GM21447 (cell line): ENCODE data around the gene GOT2.
"Not testable (repeated sequence)": the region's sequence is repeated elsewhere in the genome, so short reads cannot be mapped to it uniquely, and the experiment has no call there.

Experiments used
- ATAC-seq: cut with Tn5 transposase; IDR thresholded peaks from one replicate; pipeline ENCODE4 v1.9.1; 2021; ENCODE audit not compliant: unreplicated experiment

Gene GOT2

GRCh38 chr16:58733671-58734458 is at the start of gene GOT2:
GOT2 (minus strand) TSS chr16:58734316; CDS start chr16:58734228, 88 bp downstream.
- ATAC-seq: peak; percentile 87

DNA sequence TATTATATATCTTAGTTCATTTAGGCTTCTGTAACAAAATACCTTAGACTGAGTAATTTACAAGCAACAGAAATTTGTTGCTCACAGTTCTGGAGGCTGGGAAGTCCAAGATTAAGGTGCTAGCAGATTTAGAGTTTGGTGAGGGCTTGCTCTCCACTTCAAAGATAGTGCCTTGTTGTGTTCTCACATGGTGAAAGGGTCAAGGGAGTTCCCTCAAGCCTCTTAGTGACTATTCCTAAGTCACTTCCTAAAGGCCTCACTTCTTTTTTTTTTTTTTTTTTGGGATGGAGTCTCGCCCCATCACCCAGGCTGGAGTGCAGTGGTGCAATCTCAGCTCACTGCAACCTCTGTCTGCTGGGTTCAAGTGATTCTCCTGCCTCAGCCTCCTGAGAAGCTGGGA is 45.2 kb upstream of the GOT2 start:
- ATAC-seq: not testable (repeated sequence)

- ATAC-seq: no peak
Measured at GRCh38 chr16:58773870-58774269, 39.8 kb upstream of the GOT2 start.

DNA sequence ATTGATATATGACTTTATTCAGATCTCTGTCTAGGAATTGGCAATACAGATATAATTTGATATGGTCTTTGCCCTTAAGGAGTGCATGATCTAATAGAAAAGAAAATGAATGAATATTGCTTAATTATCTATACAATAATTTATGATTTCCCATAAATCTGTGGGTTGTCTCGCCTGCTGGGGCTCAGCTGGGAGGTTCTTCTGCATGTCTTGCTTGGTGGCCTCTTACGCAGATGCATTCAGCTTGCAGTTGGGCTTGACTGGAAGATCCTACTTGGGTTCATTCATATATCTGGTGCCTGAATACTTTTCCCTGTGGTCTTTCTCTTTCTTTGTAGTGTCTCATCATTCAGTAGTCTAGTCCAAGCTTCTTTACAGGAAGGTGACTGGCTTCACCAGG is 34.0 kb upstream of the GOT2 start:
- no peak for ATAC-seq

DNA sequence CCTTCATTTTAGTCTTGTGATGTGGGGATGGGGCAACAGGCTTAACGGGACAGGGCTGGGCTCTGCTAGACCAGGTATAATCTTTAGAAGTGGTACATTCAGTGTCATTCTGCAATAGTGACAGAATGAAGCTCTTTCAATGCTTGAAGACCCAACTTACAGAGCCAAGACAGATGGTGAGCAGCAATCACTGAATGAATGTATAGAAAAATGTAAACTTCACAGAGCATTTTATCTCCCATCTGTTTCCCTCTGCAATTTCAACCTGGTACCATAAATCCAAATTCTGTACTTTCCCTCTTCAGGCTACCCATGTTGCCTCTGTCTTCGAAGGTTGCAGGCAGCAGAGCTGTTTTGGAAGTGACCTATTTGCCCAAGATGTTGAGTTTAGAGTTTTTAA is 33.5 kb upstream of the GOT2 start:
- ATAC-seq: no peak

DNA sequence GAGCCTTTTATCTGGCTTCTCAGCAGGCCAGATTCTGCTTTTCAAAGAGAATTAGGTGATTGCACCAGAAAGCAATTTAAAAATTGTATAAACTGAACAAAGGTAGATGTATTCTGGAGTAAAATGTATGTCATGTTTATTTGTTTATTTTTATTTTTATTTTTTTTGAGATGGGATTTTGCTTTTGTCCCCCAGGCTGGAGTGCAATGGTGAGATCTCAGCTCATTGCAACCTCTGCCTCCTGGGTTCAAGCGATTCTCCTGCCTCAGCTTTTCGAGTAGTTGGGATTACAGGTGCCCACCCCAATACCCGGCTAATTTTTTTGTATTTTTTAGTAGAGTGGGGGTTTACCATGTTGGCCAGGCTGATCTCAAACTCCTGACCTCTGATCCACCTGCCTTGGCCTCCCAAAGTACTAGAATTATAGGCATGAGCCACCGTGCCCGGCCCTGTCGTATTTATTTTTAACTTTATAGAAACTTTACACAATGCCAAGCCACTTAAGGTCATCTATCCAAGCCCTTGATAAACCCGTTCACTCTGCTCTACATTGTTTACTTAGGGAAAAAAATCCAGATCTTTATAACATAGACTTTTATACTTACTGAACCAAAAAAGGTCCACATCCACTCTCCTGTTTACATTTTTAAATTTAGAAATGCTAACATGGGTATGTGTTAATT is 22.7 kb upstream of the GOT2 start:
- no peak for ATAC-seq

DNA sequence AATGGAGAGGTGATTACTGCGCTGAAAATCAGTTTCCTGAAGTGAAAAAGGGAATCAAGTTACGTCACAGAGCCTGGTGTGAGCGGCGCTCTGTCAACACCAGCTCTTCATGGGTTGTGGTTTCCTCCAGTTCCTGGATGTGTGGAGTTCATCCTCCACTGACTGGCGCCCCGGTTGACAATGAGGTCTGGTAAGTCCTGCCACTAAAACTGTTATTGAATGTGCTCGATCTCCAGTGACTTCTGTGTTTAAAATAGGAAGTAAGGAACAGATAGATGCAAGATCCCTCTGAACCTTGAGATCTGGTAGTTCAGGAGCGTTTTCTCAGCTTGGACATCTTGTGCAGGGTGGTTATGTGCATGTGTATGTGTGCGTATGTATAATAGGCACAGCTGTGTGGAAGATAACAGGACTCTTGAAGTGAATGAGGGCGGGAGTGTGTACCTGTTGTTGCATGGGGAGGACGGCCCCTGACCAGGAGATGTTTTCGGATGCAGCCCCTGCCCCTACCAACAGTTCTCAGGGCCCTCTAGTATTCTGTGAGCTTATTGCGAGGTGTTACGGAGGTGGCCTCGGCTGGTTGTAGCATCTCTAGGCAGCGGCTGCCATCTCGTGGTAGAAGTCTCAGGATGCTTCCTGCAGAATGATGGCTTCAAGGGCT is 22.0 kb upstream of the GOT2 start:
- ATAC-seq: peak; percentile 95

DNA sequence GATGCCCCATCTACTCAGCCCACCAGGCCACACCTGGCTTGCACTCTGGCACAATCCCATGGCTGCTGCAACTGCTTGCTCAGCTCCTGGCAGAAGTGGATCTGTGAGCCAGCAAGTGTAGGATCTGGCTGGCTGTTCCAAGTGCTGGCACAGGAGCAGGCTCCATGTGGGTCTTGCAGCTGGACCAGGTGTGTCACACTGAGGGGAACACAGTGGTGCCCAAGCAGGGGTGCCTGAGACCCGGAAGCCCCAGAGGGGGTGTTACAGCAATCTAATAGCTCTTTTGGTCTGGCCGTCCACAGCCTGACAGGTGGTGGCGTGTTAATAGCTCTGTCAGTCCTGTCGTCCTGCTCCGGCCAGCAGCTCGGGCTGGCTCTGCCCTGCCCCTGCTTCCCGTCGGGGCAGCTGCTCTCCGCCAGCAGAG is 19.6 kb upstream of the GOT2 start:
- no peak for ATAC-seq

GRCh38 chr16:58744497-58744896 is 10.4 kb upstream of the GOT2 start:
- ATAC-seq: no peak

DNA sequence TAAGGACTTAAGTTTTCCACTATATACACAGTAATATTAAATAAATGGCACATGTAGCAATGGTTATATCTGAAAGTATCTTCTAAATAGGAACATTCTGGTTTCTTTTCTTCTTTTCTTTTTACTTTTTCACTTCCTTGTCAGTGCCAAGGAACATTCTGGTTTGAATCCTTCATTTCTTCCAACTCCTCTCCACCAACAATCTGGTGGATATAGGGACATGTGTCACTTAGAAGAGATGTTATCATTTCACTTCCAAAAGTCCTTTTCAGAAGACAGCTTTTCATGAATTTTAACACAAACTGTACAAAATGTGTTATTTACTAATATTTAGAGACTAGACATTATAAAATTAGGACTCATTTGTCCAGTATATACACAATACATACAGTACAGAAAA is 7.9 kb upstream of the GOT2 start:
- ATAC-seq: no peak

- no peak for ATAC-seq
Measured at GRCh38 chr16:58741166-58741565, 7.0 kb upstream of the GOT2 start.

DNA sequence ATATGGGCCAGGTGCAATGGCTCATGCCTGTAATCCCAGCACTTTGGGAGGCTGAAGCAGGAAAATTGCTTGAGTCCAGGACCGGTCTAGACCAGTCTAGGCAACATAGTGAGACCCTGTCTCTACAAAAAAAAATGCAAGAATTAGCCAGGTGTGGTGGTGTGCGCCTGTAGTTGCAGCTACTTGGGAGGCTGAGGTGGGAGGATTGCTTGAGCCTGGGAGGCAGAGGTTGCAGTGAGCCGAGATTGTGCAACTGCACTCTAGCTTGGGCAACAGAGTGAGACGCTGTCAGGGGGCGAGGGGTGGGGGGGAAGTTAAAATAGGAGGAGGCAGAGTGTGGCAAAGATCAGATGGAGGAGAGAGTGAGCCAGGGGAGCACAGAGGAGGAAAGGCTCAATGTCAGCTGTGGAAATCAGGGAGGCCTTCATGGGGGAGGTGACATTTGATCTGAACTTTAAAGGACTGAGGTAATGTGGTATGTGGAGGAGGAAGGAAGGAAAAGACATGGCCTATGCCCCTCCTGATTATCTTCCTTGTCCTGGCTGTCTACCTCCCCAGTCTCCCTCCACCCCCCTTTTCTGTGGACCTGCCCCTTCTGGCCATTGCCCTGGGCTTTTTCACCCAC is 4.7 kb upstream of the GOT2 start:
- ATAC-seq: no peak

DNA sequence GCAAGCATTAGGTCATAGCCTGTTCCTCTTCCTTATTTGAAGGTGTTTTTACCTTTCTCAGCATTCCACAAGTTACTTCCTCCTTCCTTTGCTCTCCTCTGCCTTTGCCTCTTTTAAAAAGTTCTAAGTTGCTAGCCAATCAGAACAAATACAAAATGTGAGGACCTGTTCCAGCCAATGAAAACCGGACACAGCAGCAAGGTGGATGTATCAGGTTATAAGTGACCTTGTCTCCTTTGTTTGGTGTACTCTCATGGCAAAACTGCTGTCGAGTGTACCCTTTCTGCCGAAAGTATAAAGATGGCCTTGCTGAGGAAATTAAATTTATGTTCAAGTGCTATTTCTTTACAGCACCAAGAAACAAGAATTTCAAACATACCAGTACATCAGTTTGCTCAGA is 2.2 kb upstream of the GOT2 start:
- ATAC-seq: not testable (repeated sequence)

DNA sequence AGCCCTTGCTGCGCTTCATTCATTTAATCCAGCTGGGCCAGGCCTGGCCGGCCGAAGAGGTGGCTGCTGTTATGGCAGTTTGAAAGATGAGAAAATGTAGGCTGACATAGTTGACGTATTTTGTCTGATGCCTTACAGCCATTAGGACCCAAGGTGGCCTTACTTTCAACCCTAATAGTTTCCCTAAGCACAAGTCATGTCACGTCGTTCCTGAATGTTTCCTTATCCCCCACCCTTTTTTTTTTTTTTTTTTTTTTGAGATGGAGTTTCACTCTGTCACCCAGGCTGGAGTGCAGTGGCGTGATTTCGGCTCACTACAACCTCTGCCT is 307 bp upstream of the GOT2 start:
- ATAC-seq: no peak

DNA sequence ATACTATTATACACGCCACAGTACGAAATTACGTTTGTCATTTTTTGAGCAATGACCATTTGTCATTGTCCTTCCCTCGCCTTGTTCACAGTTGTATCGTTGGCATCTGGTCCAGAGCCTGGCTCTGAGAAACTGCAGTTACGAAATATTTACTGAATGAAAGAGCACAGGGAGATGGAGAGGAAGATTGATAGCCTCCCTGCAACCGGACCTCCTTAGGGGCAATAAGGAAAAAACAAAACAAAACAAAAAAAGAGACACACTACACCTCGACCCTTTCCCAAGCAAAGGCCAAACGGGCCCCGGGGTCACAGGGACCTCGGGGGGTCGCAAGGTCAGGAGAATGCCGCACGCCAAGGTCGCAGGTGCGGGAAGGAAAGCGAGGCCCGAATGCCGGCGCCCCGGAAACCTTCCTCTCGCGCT is 857 bp downstream of the GOT2 start:
- ATAC-seq: no peak

DNA sequence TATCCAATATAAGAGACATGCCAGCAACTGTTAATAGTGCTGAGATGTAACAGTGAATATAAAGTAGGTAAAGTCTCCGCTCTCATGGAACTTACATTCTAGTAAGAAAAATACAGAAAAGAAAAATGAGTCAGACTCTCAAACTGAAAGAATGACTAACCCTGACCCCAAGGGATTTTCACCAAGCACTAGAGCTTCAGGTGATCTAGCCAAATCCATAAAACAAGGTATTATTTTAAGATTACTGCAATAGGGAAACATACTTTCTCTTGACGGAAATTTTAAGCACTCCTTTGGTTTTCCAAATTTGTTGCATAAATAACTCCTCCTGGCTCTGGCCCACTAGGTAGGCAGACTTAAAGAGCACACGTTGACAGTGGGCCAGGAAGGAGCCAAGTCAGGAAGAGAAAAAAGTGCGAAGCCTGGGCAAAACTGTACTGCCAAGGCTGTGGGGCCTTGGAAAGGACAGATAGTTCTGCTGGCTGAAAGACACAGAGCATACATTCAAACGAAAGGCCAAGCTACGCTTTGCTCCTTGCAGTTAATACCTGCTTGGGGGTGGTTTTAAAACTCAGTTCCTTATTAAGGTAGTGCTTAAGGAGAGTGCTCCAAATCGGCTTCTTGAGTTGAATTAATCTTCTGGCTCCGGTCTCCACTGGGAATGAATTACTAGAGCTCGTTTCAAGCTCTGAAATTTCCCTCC is 1.4 kb downstream of the GOT2 start:
- peak; percentile 50 for ATAC-seq

DNA sequence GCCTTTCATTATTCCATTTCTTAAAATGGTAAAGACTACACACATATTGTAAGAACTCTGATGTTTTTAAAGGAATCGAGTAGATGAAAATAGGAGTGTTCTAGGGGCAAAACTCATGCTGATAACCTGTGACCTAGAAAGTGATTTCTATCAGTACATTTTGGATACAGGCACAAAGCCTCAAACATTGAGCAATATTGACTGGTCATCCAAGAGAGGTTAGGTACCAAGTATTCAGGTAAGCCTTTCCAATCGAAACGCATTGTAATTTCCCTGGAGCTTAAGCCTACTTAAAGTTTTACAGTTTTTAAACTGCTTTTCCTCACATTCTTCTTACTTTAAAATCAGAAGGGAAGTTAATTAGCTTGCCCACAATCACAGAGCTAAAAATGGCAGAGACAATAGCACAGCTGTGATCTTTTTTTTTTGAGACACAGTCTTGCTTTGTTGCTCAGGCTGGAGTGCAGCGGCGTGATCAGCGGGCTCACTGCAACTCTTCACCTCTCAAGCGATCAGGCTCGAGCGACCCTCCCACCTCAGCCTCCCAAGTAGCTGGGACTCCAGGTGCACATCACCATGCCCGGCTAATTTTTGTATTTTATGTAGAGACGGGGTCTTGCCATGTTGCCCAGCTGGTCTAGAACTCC is 3.3 kb downstream of the GOT2 start:
- ATAC-seq: no peak

GRCh38 chr16:58727796-58728568 is 6.1 kb downstream of the GOT2 start:
- no peak for ATAC-seq

- ATAC-seq: no peak
Measured at GRCh38 chr16:58727028-58727781, 6.9 kb downstream of the GOT2 start.
